CD4-positive, alpha-beta T cell treated with Interferon gamma for 1 hour (primary cell): Measurements from ENCODE around the gene MAN2B2.
A peak's percentile ranks its signal among the peaks of the same experiment; 100 is the strongest.
"Not testable (repeated sequence)": the region's sequence is repeated elsewhere in the genome, so short reads cannot be mapped to it uniquely, and the experiment has no call there.

Experiments
- DNase-seq: peaks from one replicate; pipeline ENCODE4 v3.0.0-alpha.2; 2020

MAN2B2 gene

GRCh38 chr4:6618386-6619115 lies 43.6 kb downstream of the MAN2B2 start:
- DNase-seq: no peak

GRCh38 chr4:6619116-6619465 lies 44.1 kb downstream of the MAN2B2 start:
- no peak for DNase-seq

GRCh38 chr4:6619466-6620255 lies 44.7 kb downstream of the MAN2B2 start:
- DNase-seq: no peak

GRCh38 chr4:6620296-6620695 lies 45.3 kb downstream of the MAN2B2 start:
- DNase-seq: no peak

GRCh38 chr4:6620891-6621555 lies 46.0 kb downstream of the MAN2B2 start:
- no peak for DNase-seq

GRCh38 chr4:6621556-6621927 lies 46.6 kb downstream of the MAN2B2 start:
- DNase-seq: no peak

GRCh38 chr4:6622744-6623143 lies 47.8 kb downstream of the MAN2B2 start:
- no peak for DNase-seq

GRCh38 chr4:6625256-6625655 lies 50.3 kb downstream of the MAN2B2 start:
- no peak for DNase-seq

GRCh38 chr4:6626066-6626465 lies 51.1 kb downstream of the MAN2B2 start:
- DNase-seq: no peak

- no peak for DNase-seq
Observed at GRCh38 chr4:6627832-6628231, 52.8 kb downstream of the MAN2B2 start.

GRCh38 chr4:6628484-6628883 lies 53.5 kb downstream of the MAN2B2 start:
- not testable (repeated sequence) for DNase-seq

GRCh38 chr4:6632125-6632524 lies 57.1 kb downstream of the MAN2B2 start:
- no peak for DNase-seq

- DNase-seq: no peak
Observed at GRCh38 chr4:6633091-6633906, 58.3 kb downstream of the MAN2B2 start.

- DNase-seq: no peak
Observed at GRCh38 chr4:6634746-6635145, 59.8 kb downstream of the MAN2B2 start.

- no peak for DNase-seq
Observed at GRCh38 chr4:6639137-6639680, 64.2 kb downstream of the MAN2B2 start.

- peak; percentile 93 for DNase-seq
Observed at GRCh38 chr4:6640292-6641163, 65.5 kb downstream of the MAN2B2 start, which contains the start of gene MRFAP1. MRFAP1 (plus strand) TSS chr4:6640685; CDS start chr4:6640863, 178 bp downstream.

- DNase-seq: peak; percentile 53
Observed at GRCh38 chr4:6641164-6641970, 66.4 kb downstream of the MAN2B2 start.

GRCh38 chr4:6641971-6642320 lies 67.0 kb downstream of the MAN2B2 start:
- no peak for DNase-seq

GRCh38 chr4:6643141-6643847 lies 68.3 kb downstream of the MAN2B2 start:
- no peak for DNase-seq
